NB4 (cell line): ENCODE data around the gene MASP1.

ENCODE experiments used
- MYC ChIP-seq: IDR thresholded peaks from 2 replicates; pipeline ENCODE4 v1.6.1; 2011; ENCODE audit warnings: low read depth, low read length
- POLR2A ChIP-seq: IDR thresholded peaks from 2 replicates; pipeline ENCODE4 v1.6.1; 2011; ENCODE audit warnings: mild to moderate bottlenecking; ENCODE audit not compliant: insufficient read length; ENCODE audit errors: extremely low read depth
- TF ChIP-seq, protein P1 (sequence below): IDR thresholded peaks from one replicate; pipeline ENCODE4 v1.5.1; 2012; ENCODE audit warnings: low read depth, low read length
- TF ChIP-seq, protein P2 (sequence below): IDR thresholded peaks from 2 replicates; pipeline ENCODE4 v1.6.1; 2011; ENCODE audit warnings: low read depth, low read length

DNA sequence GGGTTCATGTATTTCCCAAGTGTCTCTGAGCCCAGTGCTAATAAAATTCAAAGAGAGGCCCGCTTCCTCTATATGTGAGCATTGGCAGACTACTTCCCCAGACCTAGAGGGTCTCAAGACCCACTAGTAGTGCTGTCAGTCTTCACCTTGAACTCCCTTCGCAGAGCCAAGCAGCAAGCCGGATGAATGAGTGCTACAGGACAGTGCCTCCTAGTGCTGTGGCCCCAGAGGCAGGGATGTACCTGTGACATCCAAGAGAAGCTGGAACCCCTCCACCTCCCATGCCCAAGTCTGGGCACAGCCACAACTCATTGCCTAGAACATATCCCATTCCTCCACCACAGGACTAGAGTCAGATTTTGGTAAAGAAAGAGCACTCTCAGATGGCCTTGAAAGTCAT is 37.2 kb upstream of the MASP1 start:
- TF ChIP-seq, protein P1, sequence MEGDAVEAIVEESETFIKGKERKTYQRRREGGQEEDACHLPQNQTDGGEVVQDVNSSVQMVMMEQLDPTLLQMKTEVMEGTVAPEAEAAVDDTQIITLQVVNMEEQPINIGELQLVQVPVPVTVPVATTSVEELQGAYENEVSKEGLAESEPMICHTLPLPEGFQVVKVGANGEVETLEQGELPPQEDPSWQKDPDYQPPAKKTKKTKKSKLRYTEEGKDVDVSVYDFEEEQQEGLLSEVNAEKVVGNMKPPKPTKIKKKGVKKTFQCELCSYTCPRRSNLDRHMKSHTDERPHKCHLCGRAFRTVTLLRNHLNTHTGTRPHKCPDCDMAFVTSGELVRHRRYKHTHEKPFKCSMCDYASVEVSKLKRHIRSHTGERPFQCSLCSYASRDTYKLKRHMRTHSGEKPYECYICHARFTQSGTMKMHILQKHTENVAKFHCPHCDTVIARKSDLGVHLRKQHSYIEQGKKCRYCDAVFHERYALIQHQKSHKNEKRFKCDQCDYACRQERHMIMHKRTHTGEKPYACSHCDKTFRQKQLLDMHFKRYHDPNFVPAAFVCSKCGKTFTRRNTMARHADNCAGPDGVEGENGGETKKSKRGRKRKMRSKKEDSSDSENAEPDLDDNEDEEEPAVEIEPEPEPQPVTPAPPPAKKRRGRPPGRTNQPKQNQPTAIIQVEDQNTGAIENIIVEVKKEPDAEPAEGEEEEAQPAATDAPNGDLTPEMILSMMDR: no peak
- TF ChIP-seq POLR2A (no peak), MYC (no peak)
- TF ChIP-seq, protein P2, sequence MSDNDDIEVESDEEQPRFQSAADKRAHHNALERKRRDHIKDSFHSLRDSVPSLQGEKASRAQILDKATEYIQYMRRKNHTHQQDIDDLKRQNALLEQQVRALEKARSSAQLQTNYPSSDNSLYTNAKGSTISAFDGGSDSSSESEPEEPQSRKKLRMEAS: no peak
